Activated T-cell treated with anti-CD3 and anti-CD28 coated beads, Interleukin-2, amount 50 U/mL, for 4 hours (primary cell): ENCODE results near the gene CRAMP1. TPM values are rescaled to one million over a fixed set of nuclear protein-coding genes. Genes with fewer than 3 reads are reported as not detected.

ENCODE experiments used
- ATAC-seq, 2 donors: fragments of 200-7000 bp; cut with Tn5 transposase; one replicate each; pipeline ENCODE4 v1.10.0; 2021
- DNase-seq: peaks from one replicate; pipeline ENCODE4 v3.0.0-alpha.2; 2020
- H3K27me3 Mint-ChIP-seq: one replicate; pipeline ENCODE4 v1.8.0; 2021; ENCODE audit warnings: low read depth, mixed read lengths
- H3K36me3 Mint-ChIP-seq: one replicate; pipeline ENCODE4 v1.8.0; 2022; ENCODE audit warnings: mixed read lengths; ENCODE audit not compliant: insufficient read depth
- H3K4me1 Mint-ChIP-seq: one replicate; pipeline ENCODE4 v1.8.0; 2021; ENCODE audit warnings: low read depth, mixed read lengths
- H3K4me3 Mint-ChIP-seq: one replicate; pipeline ENCODE4 v1.8.0; 2021; ENCODE audit warnings: mild to moderate bottlenecking, moderate library complexity, mixed read lengths
- H3K9me3 Mint-ChIP-seq: one replicate; pipeline ENCODE4 v1.8.0; 2021; ENCODE audit warnings: mixed read lengths
- total RNA-seq, 3 donors: library from RNA; stranded (reverse); gene quantifications; one replicate each; pipeline ENCODE4 v1.2.1, GENCODE V29; 2021

The CRAMP1 gene
- total RNA-seq, 3 donors from 2014 or later, result 19.1 to 22.9 (median 22.1) TPM

- Mint-ChIP-seq H3K27me3 (no peaks in the 10 kb centered on the region), H3K36me3 (peaks cover 33% of the 10 kb centered on the region), H3K9me3 (no peaks in the 10 kb centered on the region), H3K4me3 (no peak overlapping the region), H3K4me1 (peaks cover 11% of the 10 kb centered on the region)
- ATAC-seq, result no peak
- DNase-seq, result no peak
Measured at GRCh38 chr16:1651094-1651973, 39.2 kb downstream of the CRAMP1 start.

- Mint-ChIP-seq H3K27me3 (no peaks in the 10 kb centered on the region), H3K36me3 (peaks cover 30% of the 10 kb centered on the region), H3K4me3 (no peak overlapping the region), H3K4me1 (peaks cover 5% of the 10 kb centered on the region), H3K9me3 (no peaks in the 10 kb centered on the region)
- ATAC-seq (no peak), DNase-seq (no peak)
Measured at GRCh38 chr16:1651974-1652312, 39.8 kb downstream of the CRAMP1 start.

GRCh38 chr16:1653023-1653422, 40.9 kb downstream of the CRAMP1 start:
- H3K27me3 Mint-ChIP-seq, result no peaks in the 10 kb centered on the region
- ATAC-seq (no peak), DNase-seq (no peak)
- no peak overlapping the region for H3K4me3 Mint-ChIP-seq
- H3K36me3 Mint-ChIP-seq, result peaks cover 30% of the 10 kb centered on the region
- no peaks in the 10 kb centered on the region for H3K9me3 Mint-ChIP-seq
- H3K4me1 Mint-ChIP-seq, result peaks cover 1% of the 10 kb centered on the region

GRCh38 chr16:1654505-1655268, 42.5 kb downstream of the CRAMP1 start:
- DNase-seq (no peak), ATAC-seq (no peak)
- no peaks in the 10 kb centered on the region for H3K9me3 Mint-ChIP-seq
- peaks cover 30% of the 10 kb centered on the region for H3K36me3 Mint-ChIP-seq
- no peak overlapping the region for H3K4me3 Mint-ChIP-seq
- H3K4me1 Mint-ChIP-seq, result no peaks in the 10 kb centered on the region
- H3K27me3 Mint-ChIP-seq, result no peaks in the 10 kb centered on the region

- Mint-ChIP-seq H3K36me3 (peaks cover 29% of the 10 kb centered on the region), H3K9me3 (no peaks in the 10 kb centered on the region), H3K27me3 (no peaks in the 10 kb centered on the region), H3K4me3 (no peak overlapping the region), H3K4me1 (no peaks in the 10 kb centered on the region)
- ATAC-seq (no peak), DNase-seq (no peak)
Measured at GRCh38 chr16:1655269-1655807, 43.2 kb downstream of the CRAMP1 start.

GRCh38 chr16:1655909-1656807, 44.0 kb downstream of the CRAMP1 start:
- no peak for DNase-seq
- H3K4me3 Mint-ChIP-seq, result no peak overlapping the region
- H3K27me3 Mint-ChIP-seq, result no peaks in the 10 kb centered on the region
- H3K9me3 Mint-ChIP-seq, result no peaks in the 10 kb centered on the region
- no peak for ATAC-seq
- peaks cover 23% of the 10 kb centered on the region for H3K36me3 Mint-ChIP-seq
- H3K4me1 Mint-ChIP-seq, result no peaks in the 10 kb centered on the region

GRCh38 chr16:1656808-1657617, 44.9 kb downstream of the CRAMP1 start:
- ATAC-seq (no peak), DNase-seq (no peak)
- peaks cover 16% of the 10 kb centered on the region for H3K36me3 Mint-ChIP-seq
- H3K4me3 Mint-ChIP-seq, result no peak overlapping the region
- H3K27me3 Mint-ChIP-seq, result no peaks in the 10 kb centered on the region
- no peaks in the 10 kb centered on the region for H3K9me3 Mint-ChIP-seq
- H3K4me1 Mint-ChIP-seq, result no peaks in the 10 kb centered on the region

GRCh38 chr16:1657841-1658240, 45.7 kb downstream of the CRAMP1 start:
- no peak overlapping the region for H3K4me3 Mint-ChIP-seq
- H3K4me1 Mint-ChIP-seq, result no peaks in the 10 kb centered on the region
- ATAC-seq (no peak), DNase-seq (no peak)
- peaks cover 16% of the 10 kb centered on the region for H3K36me3 Mint-ChIP-seq
- no peaks in the 10 kb centered on the region for H3K27me3 Mint-ChIP-seq
- no peaks in the 10 kb centered on the region for H3K9me3 Mint-ChIP-seq

GRCh38 chr16:1659031-1659430, 46.9 kb downstream of the CRAMP1 start:
- Mint-ChIP-seq H3K4me3 (no peak overlapping the region), H3K36me3 (peaks cover 25% of the 10 kb centered on the region), H3K4me1 (no peaks in the 10 kb centered on the region), H3K27me3 (no peaks in the 10 kb centered on the region), H3K9me3 (no peaks in the 10 kb centered on the region)
- ATAC-seq (no peak), DNase-seq (no peak)

GRCh38 chr16:1661826-1662225, 49.7 kb downstream of the CRAMP1 start:
- Mint-ChIP-seq H3K4me3 (no peak overlapping the region), H3K36me3 (peaks cover 14% of the 10 kb centered on the region), H3K27me3 (no peaks in the 10 kb centered on the region), H3K9me3 (no peaks in the 10 kb centered on the region), H3K4me1 (no peaks in the 10 kb centered on the region)
- ATAC-seq (no peak), DNase-seq (no peak)

GRCh38 chr16:1662543-1662942, 50.4 kb downstream of the CRAMP1 start:
- H3K4me3 Mint-ChIP-seq, result no peak overlapping the region
- no peaks in the 10 kb centered on the region for H3K9me3 Mint-ChIP-seq
- no peak for DNase-seq
- no peaks in the 10 kb centered on the region for H3K27me3 Mint-ChIP-seq
- no peaks in the 10 kb centered on the region for H3K4me1 Mint-ChIP-seq
- ATAC-seq, result no peak
- peaks cover 14% of the 10 kb centered on the region for H3K36me3 Mint-ChIP-seq

- DNase-seq, result no peak
- Mint-ChIP-seq H3K36me3 (peaks cover 30% of the 10 kb centered on the region), H3K9me3 (no peaks in the 10 kb centered on the region), H3K4me1 (no peaks in the 10 kb centered on the region), H3K4me3 (no peak overlapping the region), H3K27me3 (no peaks in the 10 kb centered on the region)
- ATAC-seq, result no peak
Measured at GRCh38 chr16:1665829-1666228, 53.7 kb downstream of the CRAMP1 start.

- DNase-seq (no peak), ATAC-seq (no peak)
- Mint-ChIP-seq H3K27me3 (no peaks in the 10 kb centered on the region), H3K36me3 (peaks cover 34% of the 10 kb centered on the region), H3K4me3 (no peak overlapping the region), H3K4me1 (no peaks in the 10 kb centered on the region), H3K9me3 (no peaks in the 10 kb centered on the region)
Measured at GRCh38 chr16:1666316-1666715, 54.2 kb downstream of the CRAMP1 start.
